WTC11 (cell line): ENCODE data around the gene DHRS1. TPM values are rescaled to one million over a fixed set of nuclear protein-coding genes. Genes with fewer than 3 reads are reported as not detected.

Experiments
- ATAC-seq: fragments of 200-7000 bp; cut with Tn5 transposase; 2 replicates; pipeline ENCODE4 v1.10.0; 2021; ENCODE audit warnings: mild to moderate bottlenecking, moderate library complexity
- CTCF ChIA-PET: fragments of 300-600 bp; sonication (Branson Sonifier 250); formaldehyde crosslinking; loops from one replicate; lab custom pipeline; 2021; ENCODE audit warnings: antibody characterized with exemption; lab: Charles Lee
- POLR2A ChIA-PET: fragments of 350-600 bp; sonication (Branson Sonifier 250); formaldehyde crosslinking; loops from one replicate; lab custom pipeline; 2021; ENCODE audit warnings: antibody characterized with exemption; lab: Charles Lee
- DNase-seq: peaks from one replicate; pipeline ENCODE4 v3.0.0; 2021; ENCODE audit warnings: low spot score
- H3K27ac Mint-ChIP-seq: 2 replicates; pipeline ENCODE4 v1.8.0; 2021; ENCODE audit warnings: mixed read lengths
- H3K27me3 Mint-ChIP-seq: 2 replicates; pipeline ENCODE4 v1.8.0; 2021; ENCODE audit warnings: low read depth, mild to moderate bottlenecking, moderate library complexity, mixed read lengths
- H3K36me3 Mint-ChIP-seq: 2 replicates; pipeline ENCODE4 v1.8.0; 2021; ENCODE audit warnings: mixed read lengths
- H3K4me1 Mint-ChIP-seq: 2 replicates; pipeline ENCODE4 v1.8.0; 2022; ENCODE audit warnings: mixed read lengths
- H3K4me3 Mint-ChIP-seq: 2 replicates; pipeline ENCODE4 v1.8.0; 2021; ENCODE audit warnings: mild to moderate bottlenecking, moderate library complexity, mixed read lengths
- H3K9me3 Mint-ChIP-seq: 2 replicates; pipeline ENCODE4 v1.8.0; 2021; ENCODE audit warnings: mixed read lengths
- ATF1 ChIP-seq: sonication (generic); formaldehyde crosslinking; IDR thresholded peaks from 2 replicates; pipeline ENCODE4 v1.8.1; 2023; ENCODE audit warnings: mild to moderate bottlenecking, moderate library complexity, missing genetic modification reagents
- CBFB ChIP-seq: sonication (generic); formaldehyde crosslinking; IDR thresholded peaks from 2 replicates; pipeline ENCODE4 v1.8.1; 2022; ENCODE audit warnings: mild to moderate bottlenecking, low read depth, missing genetic modification reagents
- CTCF ChIP-seq: fragments of 200-600 bp; IDR thresholded peaks from 2 replicates; pipeline ENCODE4 v1.8.0; 2022; ENCODE audit warnings: antibody characterized with exemption
- E2F5 ChIP-seq: sonication (generic); formaldehyde crosslinking; IDR thresholded peaks from 2 replicates; pipeline ENCODE4 v1.8.1; 2022; ENCODE audit warnings: mild to moderate bottlenecking, moderate library complexity, missing genetic modification reagents
- FOXJ3 ChIP-seq: sonication (generic); formaldehyde crosslinking; IDR thresholded peaks from 2 replicates; pipeline ENCODE4 v1.9.0; 2021; ENCODE audit warnings: missing genetic modification reagents, mild to moderate bottlenecking, borderline replicate concordance
- IRF1 ChIP-seq: sonication (generic); formaldehyde crosslinking; IDR thresholded peaks from 2 replicates; pipeline ENCODE4 v1.8.0; 2023; ENCODE audit warnings: missing genetic modification reagents
- IRF2 ChIP-seq: sonication (generic); formaldehyde crosslinking; IDR thresholded peaks from 2 replicates; pipeline ENCODE4 v1.8.0; 2022; ENCODE audit warnings: low read depth, missing genetic modification reagents, borderline replicate concordance
- RORB ChIP-seq: fragments of 250-450 bp; sonication (Bioruptor Pico); IDR thresholded peaks from 2 replicates; pipeline ENCODE4 v1.9.0; 2021; ENCODE audit warnings: mild to moderate bottlenecking
- SMAD3 ChIP-seq: sonication (generic); formaldehyde crosslinking; IDR thresholded peaks from 2 replicates; pipeline ENCODE4 v1.8.0; 2022; ENCODE audit warnings: missing genetic modification reagents, mild to moderate bottlenecking, borderline replicate concordance
- ZNF219 ChIP-seq: sonication (generic); formaldehyde crosslinking; IDR thresholded peaks from 2 replicates; pipeline ENCODE4 v1.8.0; 2023; ENCODE audit warnings: missing genetic modification reagents, mild to moderate bottlenecking, borderline replicate concordance
- ZNF396 ChIP-seq: fragments of 250-450 bp; sonication (Bioruptor Pico); IDR thresholded peaks from 2 replicates; pipeline ENCODE4 v1.8.0; 2021; ENCODE audit warnings: mild to moderate bottlenecking, moderate library complexity, borderline replicate concordance
- ZNF416 ChIP-seq: fragments of 250-450 bp; sonication (Bioruptor Pico); IDR thresholded peaks from 2 replicates; pipeline ENCODE4 v1.9.0; 2021; ENCODE audit warnings: mild to moderate bottlenecking, inconsistent platforms
- total RNA-seq: library from RNA; stranded (reverse); gene quantifications from 3 replicates; pipeline ENCODE4 v1.2.3, GENCODE V29; 2021
- TF ChIP-seq, protein P1 (sequence below): sonication (generic); formaldehyde crosslinking; IDR thresholded peaks from 2 replicates; pipeline ENCODE4 v1.8.0; 2022; ENCODE audit warnings: mild to moderate bottlenecking, missing genetic modification reagents
- TF ChIP-seq, protein P2 (sequence below): sonication (generic); formaldehyde crosslinking; IDR thresholded peaks from 2 replicates; pipeline ENCODE4 v1.8.1; 2023; ENCODE audit warnings: mild to moderate bottlenecking, missing genetic modification reagents, moderate library complexity
- TF ChIP-seq, protein P3 (sequence below): sonication (generic); formaldehyde crosslinking; IDR thresholded peaks from 2 replicates; pipeline ENCODE4 v1.8.1; 2022; ENCODE audit warnings: mild to moderate bottlenecking, missing genetic modification reagents, moderate library complexity, borderline replicate concordance
- TF ChIP-seq, protein P4 (sequence below): sonication (generic); formaldehyde crosslinking; IDR thresholded peaks from 2 replicates; pipeline ENCODE4 v1.8.1; 2023; ENCODE audit warnings: mild to moderate bottlenecking, moderate library complexity, missing genetic modification reagents

DHRS1 gene
- total RNA-seq, 1 experiment from 2014 or later, result 13.9 TPM

- DNase-seq, result no peak
- ChIA-PET CTCF (interaction anchor here (0.9 to 3.9 kb wide), 5 partner anchors 10 to 114 kb away, joined by 3 to 22 read pairs (median 18); partner anchors contain the start of gene CIDEB), POLR2A (no interaction called here)
- TF ChIP-seq FOXJ3 (CRISPR knock-in tag), result no peak
- TF ChIP-seq ZNF396, result no peak
- no peak for TF ChIP-seq ATF1 (CRISPR knock-in tag)
- Mint-ChIP-seq H3K36me3 (no peaks in the 10 kb centered on the region), H3K27me3 (peaks cover 73% of the 10 kb centered on the region), H3K4me3 (no peak overlapping the region), H3K4me1 (no peaks in the 10 kb centered on the region; the same call in 1 of the 2 replicates), H3K9me3 (no peaks in the 10 kb centered on the region), H3K27ac (no peak overlapping the region)
- ATAC-seq, result no peak
Observed at GRCh38 chr14:24323341-24323740, 23.8 kb upstream of the DHRS1 start.

DNA sequence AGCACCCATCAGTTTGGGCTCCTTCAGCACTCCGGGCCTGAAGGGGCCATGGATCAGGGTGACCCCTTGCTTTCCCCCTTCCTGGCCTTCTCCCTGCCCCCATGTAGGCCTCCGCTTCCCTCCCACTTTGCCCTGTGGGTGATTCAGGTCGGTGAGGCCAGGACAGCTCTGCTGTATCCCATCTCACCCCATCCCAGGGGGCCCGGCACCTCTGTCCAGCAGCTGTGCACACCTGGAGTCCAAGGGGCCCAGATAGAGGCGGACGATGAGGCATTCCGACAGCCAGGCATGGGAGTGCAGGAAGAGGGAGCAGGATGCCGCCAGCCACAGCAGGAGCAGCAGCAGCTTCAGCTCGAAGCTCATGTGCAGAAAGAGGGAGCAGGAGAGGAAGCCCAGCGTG, 23.1 kb upstream of the DHRS1 start:
- H3K27ac Mint-ChIP-seq, result no peak overlapping the region

DNA sequence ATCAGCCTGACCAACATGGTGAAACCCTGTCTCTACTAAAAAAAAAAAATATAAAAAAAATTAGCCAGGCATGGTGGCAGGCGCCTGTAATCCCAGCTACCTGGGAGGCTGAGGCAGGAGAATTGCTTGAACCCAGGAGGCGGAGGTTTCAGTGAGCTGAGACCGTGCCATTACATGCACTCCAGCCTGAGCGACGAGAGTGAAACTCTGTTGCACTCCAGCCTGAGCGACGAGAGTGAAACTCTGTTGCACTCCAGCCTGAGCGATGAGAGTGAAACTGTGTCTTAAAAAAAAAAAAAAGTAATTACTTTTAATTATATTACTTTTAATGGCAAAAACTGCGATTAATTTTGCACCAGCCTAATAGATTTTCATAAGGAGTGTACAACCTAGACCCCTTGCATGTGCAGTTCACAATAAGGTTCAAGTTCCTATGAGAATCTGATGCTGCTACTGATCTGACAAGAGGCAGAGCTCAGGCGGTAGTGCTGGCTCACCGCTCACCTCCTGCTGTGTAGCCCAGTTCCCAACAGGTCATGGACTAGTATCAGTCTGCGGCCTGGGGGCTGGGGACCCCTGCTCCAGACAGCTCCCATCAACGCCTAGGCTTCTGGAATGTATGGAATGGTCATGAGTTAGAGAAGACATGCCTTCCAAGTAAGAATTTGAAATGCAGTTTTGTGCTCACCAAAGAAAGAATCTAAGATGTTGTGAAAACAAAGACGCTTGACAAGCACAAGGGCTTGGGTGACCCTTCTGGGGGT, 21.8 kb upstream of the DHRS1 start:
- ChIA-PET CTCF (interaction anchor here (0.9 to 3.9 kb wide), 5 partner anchors 12 to 110 kb away, joined by 3 to 22 read pairs (median 16); partner anchors contain the start of genes CIDEB and RABGGTA), POLR2A (no interaction called here)
- peaks cover 80% of the 10 kb centered on the region for H3K27me3 Mint-ChIP-seq

More for the DNA sequence above, 23.1 kb upstream of the DHRS1 start:
- H3K36me3 Mint-ChIP-seq, result no peaks in the 10 kb centered on the region
- H3K9me3 Mint-ChIP-seq, result no peaks in the 10 kb centered on the region
- ChIA-PET CTCF (interaction anchor here (0.6 to 3.9 kb wide), 4 partner anchors 10 to 109 kb away, joined by 3 to 22 read pairs (median 19); partner anchors contain the start of gene CIDEB), POLR2A (no interaction called here)
- no peak overlapping the region for H3K4me3 Mint-ChIP-seq
- ATAC-seq, result no peak
- peaks cover 78% of the 10 kb centered on the region for H3K27me3 Mint-ChIP-seq
- H3K4me1 Mint-ChIP-seq, result no peaks in the 10 kb centered on the region; the same call in 1 of the 2 replicates
- no peak for DNase-seq
- TF ChIP-seq, protein P1, sequence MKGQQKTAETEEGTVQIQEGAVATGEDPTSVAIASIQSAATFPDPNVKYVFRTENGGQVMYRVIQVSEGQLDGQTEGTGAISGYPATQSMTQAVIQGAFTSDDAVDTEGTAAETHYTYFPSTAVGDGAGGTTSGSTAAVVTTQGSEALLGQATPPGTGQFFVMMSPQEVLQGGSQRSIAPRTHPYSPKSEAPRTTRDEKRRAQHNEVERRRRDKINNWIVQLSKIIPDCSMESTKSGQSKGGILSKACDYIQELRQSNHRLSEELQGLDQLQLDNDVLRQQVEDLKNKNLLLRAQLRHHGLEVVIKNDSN (CRISPR knock-in tag), result no peak

DNA sequence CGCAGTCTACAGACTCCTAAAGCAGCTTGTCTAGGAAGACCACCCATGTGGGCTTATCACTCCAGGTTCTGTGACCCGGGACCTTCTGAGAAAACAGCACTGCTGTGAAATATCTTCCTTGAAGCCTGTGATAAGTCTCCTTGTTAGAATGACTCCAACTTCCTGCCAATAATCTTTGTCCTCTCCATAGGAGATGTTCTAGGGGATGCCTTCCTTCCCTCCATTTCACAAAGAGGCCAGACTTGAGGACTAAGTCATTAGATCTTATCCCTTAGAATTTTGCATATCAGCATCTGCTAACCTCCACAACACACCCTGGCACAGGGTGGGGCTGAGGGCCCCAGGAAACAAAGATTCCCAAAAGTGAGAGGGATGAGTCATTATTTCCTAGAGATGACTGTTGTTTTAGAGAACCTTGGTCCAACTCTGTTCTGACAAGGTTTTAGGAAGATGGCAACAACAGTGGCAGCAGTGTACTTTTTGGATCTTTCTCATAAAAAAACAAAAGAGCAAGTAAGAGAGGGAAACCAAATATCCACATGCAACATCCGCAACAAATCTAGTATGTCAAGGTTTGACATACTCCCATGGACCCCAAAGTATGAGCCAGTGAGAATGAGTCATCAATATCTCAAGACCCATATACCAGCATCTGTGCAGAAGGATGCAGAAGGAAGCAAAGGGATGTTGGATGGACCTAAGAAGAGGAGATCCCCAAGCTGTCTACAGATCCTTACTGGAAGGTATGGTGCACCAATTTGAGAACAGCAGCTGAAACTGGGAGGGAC, 17.8 kb upstream of the DHRS1 start:
- ATAC-seq (no peak), DNase-seq (no peak)
- H3K4me3 Mint-ChIP-seq, result no peak overlapping the region
- no peaks in the 10 kb centered on the region for H3K9me3 Mint-ChIP-seq
- no peaks in the 10 kb centered on the region for H3K36me3 Mint-ChIP-seq
- peaks cover 86% of the 10 kb centered on the region for H3K27me3 Mint-ChIP-seq
- POLR2A ChIA-PET, result interaction anchor here (0.6 kb wide), 1 partner anchor 114 kb away, joined by 3 read pairs; no protein-coding TSS in a partner anchor
- CTCF ChIA-PET, result interaction anchor here (0.7 to 3.2 kb wide), 10 partner anchors 9 to 114 kb away, joined by 3 to 21 read pairs (median 8); partner anchors contain the start of genes CIDEB, KHNYN and TINF2
- no peaks in the 10 kb centered on the region; the same call in 1 of the 2 replicates for H3K4me1 Mint-ChIP-seq
- no peak overlapping the region for H3K27ac Mint-ChIP-seq
- TF ChIP-seq, protein P2, sequence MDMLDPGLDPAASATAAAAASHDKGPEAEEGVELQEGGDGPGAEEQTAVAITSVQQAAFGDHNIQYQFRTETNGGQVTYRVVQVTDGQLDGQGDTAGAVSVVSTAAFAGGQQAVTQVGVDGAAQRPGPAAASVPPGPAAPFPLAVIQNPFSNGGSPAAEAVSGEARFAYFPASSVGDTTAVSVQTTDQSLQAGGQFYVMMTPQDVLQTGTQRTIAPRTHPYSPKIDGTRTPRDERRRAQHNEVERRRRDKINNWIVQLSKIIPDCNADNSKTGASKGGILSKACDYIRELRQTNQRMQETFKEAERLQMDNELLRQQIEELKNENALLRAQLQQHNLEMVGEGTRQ, result no peak
- no peak for TF ChIP-seq SMAD3
- TF ChIP-seq E2F5 (CRISPR knock-in tag), result no peak
- TF ChIP-seq, protein P3, sequence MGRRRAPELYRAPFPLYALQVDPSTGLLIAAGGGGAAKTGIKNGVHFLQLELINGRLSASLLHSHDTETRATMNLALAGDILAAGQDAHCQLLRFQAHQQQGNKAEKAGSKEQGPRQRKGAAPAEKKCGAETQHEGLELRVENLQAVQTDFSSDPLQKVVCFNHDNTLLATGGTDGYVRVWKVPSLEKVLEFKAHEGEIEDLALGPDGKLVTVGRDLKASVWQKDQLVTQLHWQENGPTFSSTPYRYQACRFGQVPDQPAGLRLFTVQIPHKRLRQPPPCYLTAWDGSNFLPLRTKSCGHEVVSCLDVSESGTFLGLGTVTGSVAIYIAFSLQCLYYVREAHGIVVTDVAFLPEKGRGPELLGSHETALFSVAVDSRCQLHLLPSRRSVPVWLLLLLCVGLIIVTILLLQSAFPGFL, result no peak
- TF ChIP-seq IRF1, result no peak
- TF ChIP-seq, protein P4, sequence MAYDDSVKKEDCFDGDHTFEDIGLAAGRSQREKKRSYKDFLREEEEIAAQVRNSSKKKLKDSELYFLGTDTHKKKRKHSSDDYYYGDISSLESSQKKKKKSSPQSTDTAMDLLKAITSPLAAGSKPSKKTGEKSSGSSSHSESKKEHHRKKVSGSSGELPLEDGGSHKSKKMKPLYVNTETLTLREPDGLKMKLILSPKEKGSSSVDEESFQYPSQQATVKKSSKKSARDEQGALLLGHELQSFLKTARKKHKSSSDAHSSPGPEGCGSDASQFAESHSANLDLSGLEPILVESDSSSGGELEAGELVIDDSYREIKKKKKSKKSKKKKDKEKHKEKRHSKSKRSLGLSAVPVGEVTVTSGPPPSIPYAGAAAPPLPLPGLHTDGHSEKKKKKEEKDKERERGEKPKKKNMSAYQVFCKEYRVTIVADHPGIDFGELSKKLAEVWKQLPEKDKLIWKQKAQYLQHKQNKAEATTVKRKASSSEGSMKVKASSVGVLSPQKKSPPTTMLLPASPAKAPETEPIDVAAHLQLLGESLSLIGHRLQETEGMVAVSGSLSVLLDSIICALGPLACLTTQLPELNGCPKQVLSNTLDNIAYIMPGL (CRISPR knock-in tag), result no peak

More for the DNA sequence above, 21.8 kb upstream of the DHRS1 start:
- H3K4me1 Mint-ChIP-seq, result no peaks in the 10 kb centered on the region; the same call in 1 of the 2 replicates
- H3K9me3 Mint-ChIP-seq, result no peaks in the 10 kb centered on the region
- no peak for ATAC-seq
- no peak overlapping the region for H3K27ac Mint-ChIP-seq
- TF ChIP-seq ZNF416 (CRISPR knock-in tag) (no peak), IRF2 (CRISPR knock-in tag) (no peak), CTCF (no peak), CBFB (no peak), ZNF219 (CRISPR knock-in tag) (no peak), RORB (no peak)
- no peak overlapping the region for H3K4me3 Mint-ChIP-seq
- DNase-seq, result peak; percentile 42
- H3K36me3 Mint-ChIP-seq, result no peaks in the 10 kb centered on the region
